GM23338 (cell line): ENCODE results near the gene ANAPC13. TPM values are rescaled to one million over a fixed set of nuclear protein-coding genes. Genes with fewer than 3 reads are reported as not detected.

Experiments used
- ATAC-seq: fragments of 200-7000 bp; cut with Tn5 transposase; 3 replicates; pipeline ENCODE4 v1.9.1; 2020
- DNase-seq: peaks from one replicate; pipeline ENCODE4 v3.0.0-alpha.2; 2015; ENCODE audit warnings: low spot score
- H2AFZ ChIP-seq: fragments of 200-600 bp; sonication (generic); 2 replicates; pipeline ENCODE4 v1.8.0; 2016; ENCODE audit warnings: antibody characterized with exemption, mild to moderate bottlenecking, moderate library complexity
- H3F3A ChIP-seq: fragments of 200-600 bp; sonication (generic); replicated peaks from 2 replicates; pipeline ENCODE4 v1.8.0; 2017; ENCODE audit warnings: antibody characterized with exemption, mixed run types, low read depth
- H3K27ac ChIP-seq: fragments of 200-600 bp; sonication (generic); 2 replicates; pipeline ENCODE4 v1.6.1; 2016; ENCODE audit warnings: low read depth
- H3K27me3 ChIP-seq: fragments of 200-600 bp; sonication (generic); 2 replicates; pipeline ENCODE4 v1.8.0; 2016; ENCODE audit warnings: mild to moderate bottlenecking, mixed run types, moderate library complexity; ENCODE audit not compliant: insufficient read depth
- H3K36me3 ChIP-seq: fragments of 200-600 bp; sonication (generic); 2 replicates; pipeline ENCODE4 v1.8.0; 2016; ENCODE audit warnings: mild to moderate bottlenecking; ENCODE audit not compliant: insufficient read depth
- H3K4me1 ChIP-seq: fragments of 200-600 bp; sonication (generic); 2 replicates; pipeline ENCODE4 v1.8.0; 2016; ENCODE audit warnings: mild to moderate bottlenecking, moderate library complexity; ENCODE audit not compliant: insufficient read depth
- H3K4me2 ChIP-seq: fragments of 200-600 bp; sonication (generic); 2 replicates; pipeline ENCODE4 v1.7.1; 2017; ENCODE audit warnings: mixed run types
- H3K4me3 ChIP-seq: fragments of 200-600 bp; sonication (generic); 2 replicates; pipeline ENCODE4 v1.6.1; 2016; ENCODE audit warnings: mixed run types
- H3K79me2 ChIP-seq: fragments of 200-600 bp; sonication (generic); replicated peaks from 2 replicates; pipeline ENCODE4 v1.8.0; 2017; ENCODE audit warnings: mild to moderate bottlenecking; ENCODE audit not compliant: insufficient read depth
- H3K9me2 ChIP-seq: fragments of 200-600 bp; sonication (generic); 2 replicates; pipeline ENCODE4 v1.8.0; 2017; ENCODE audit not compliant: insufficient read depth
- H4K20me1 ChIP-seq: fragments of 200-600 bp; sonication (generic); replicated peaks from 2 replicates; pipeline ENCODE4 v1.8.0; 2017; ENCODE audit warnings: mild to moderate bottlenecking; ENCODE audit not compliant: insufficient read depth
- H3K27ac Mint-ChIP-seq: 2 replicates; pipeline ENCODE4 v1.8.0; 2020; ENCODE audit warnings: inconsistent platforms, mild to moderate bottlenecking, moderate library complexity, mixed read lengths
- H3K27me3 Mint-ChIP-seq: 3 replicates; pipeline ENCODE4 v1.8.0; 2022; ENCODE audit warnings: low read depth, mild to moderate bottlenecking, moderate library complexity, mixed read lengths, inconsistent platforms; ENCODE audit not compliant: insufficient read depth, poor library complexity
- H3K36me3 Mint-ChIP-seq: 3 replicates; pipeline ENCODE4 v1.8.0; 2021; ENCODE audit warnings: low read depth, mild to moderate bottlenecking, inconsistent platforms, moderate library complexity, mixed read lengths
- H3K4me1 Mint-ChIP-seq: 3 replicates; pipeline ENCODE4 v1.8.0; 2020; ENCODE audit warnings: mild to moderate bottlenecking, inconsistent platforms, mixed read lengths
- H3K4me3 Mint-ChIP-seq: 3 replicates; pipeline ENCODE4 v1.8.0; 2021; ENCODE audit warnings: moderate library complexity, mild to moderate bottlenecking, inconsistent platforms, mixed read lengths
- H3K9me3 Mint-ChIP-seq: 3 replicates; pipeline ENCODE4 v1.8.0; 2020; ENCODE audit warnings: moderate library complexity, mild to moderate bottlenecking, inconsistent platforms, mixed read lengths
- CREB1 ChIP-seq: fragments of 250-450 bp; sonication (Bioruptor Pico); IDR thresholded peaks from 2 replicates; pipeline ENCODE4 v1.5.0; 2020; ENCODE audit warnings: low read depth, mild to moderate bottlenecking, moderate library complexity
- CTCF ChIP-seq, 2 experiments: fragments of 200-600 bp in 1 of 2; sonication (generic) in 1 of 2; conservative IDR thresholded peaks; 2 replicates each; pipeline versions ENCODE4 v1.5.1 to v1.6.1; 2016 to 2017; ENCODE audit warnings: antibody characterized with exemption in 2 of 2, low read depth in 2 of 2, mild to moderate bottlenecking in 2 of 2, moderate library complexity in 1 of 2
- EZH2 ChIP-seq: fragments of 200-600 bp; sonication (generic); IDR thresholded peaks from one replicate; pipeline ENCODE4 v1.8.0; 2017; ENCODE audit warnings: antibody characterized with exemption, mild to moderate bottlenecking, low read depth; ENCODE audit not compliant: unreplicated experiment
- EZH2phosphoT487 ChIP-seq: fragments of 200-600 bp; sonication (generic); IDR thresholded peaks from one replicate; pipeline ENCODE4 v1.8.1; 2018; ENCODE audit warnings: antibody characterized with exemption; ENCODE audit not compliant: unreplicated experiment
- JUNB ChIP-seq: IDR thresholded peaks from one replicate; pipeline ENCODE4 v1.6.1; 2016; ENCODE audit warnings: antibody characterized with exemption; ENCODE audit not compliant: unreplicated experiment
- NANOG ChIP-seq: IDR thresholded peaks from 2 replicates; pipeline ENCODE4 v1.6.1; 2016; ENCODE audit warnings: antibody characterized with exemption, borderline replicate concordance
- REST ChIP-seq: IDR thresholded peaks from one replicate; pipeline ENCODE4 v1.6.1; 2018; ENCODE audit warnings: antibody characterized with exemption; ENCODE audit not compliant: unreplicated experiment
- STAT1 ChIP-seq: IDR thresholded peaks from one replicate; pipeline ENCODE4 v1.6.1; 2016; ENCODE audit warnings: antibody characterized with exemption; ENCODE audit not compliant: unreplicated experiment
- ZNF114 ChIP-seq: fragments of 250-450 bp; sonication (Bioruptor Pico); IDR thresholded peaks from 2 replicates; pipeline ENCODE4 v1.5.0; 2020; ENCODE audit warnings: mild to moderate bottlenecking, moderate library complexity
- ZNF331 ChIP-seq: fragments of 250-450 bp; sonication (Bioruptor Pico); IDR thresholded peaks from 2 replicates; pipeline ENCODE4 v1.5.0; 2020; ENCODE audit warnings: low read depth, mild to moderate bottlenecking, moderate library complexity
- polyA plus RNA-seq: library from polyadenylated mRNA; unstranded; fragments of >200 nt; fragmentation: Nextera tagmentation; extraction: Ambion mirVana; gene quantifications from 2 replicates; pipeline ENCODE4 v1.2.1, GENCODE V29; 2016
- total RNA-seq: library from RNA; depleted of rRNA; stranded (reverse); fragments of >200 nt; shearing (Covaris generic); gene quantifications from 2 replicates; pipeline ENCODE4 v1.2.3, GENCODE V29; 2014

ANAPC13 gene
- total and polyA plus RNA-seq, 2 experiments from 2014 or later = 44.4 to 76.8 TPM

- peaks cover 9% of the 10 kb centered on the region for H3K4me1 Mint-ChIP-seq
- no peak overlapping the region for H3K4me3 ChIP-seq
- H3F3A ChIP-seq = no peaks in the 10 kb centered on the region
- peaks cover 49% of the 10 kb centered on the region for H3K79me2 ChIP-seq
- H3K27me3 Mint-ChIP-seq = no peaks in the 10 kb centered on the region
- H3K4me3 Mint-ChIP-seq = no peak overlapping the region
- no peak overlapping the region for H3K27ac Mint-ChIP-seq
- no peaks in the 10 kb centered on the region for H3K36me3 ChIP-seq
- peaks cover 15% of the 10 kb centered on the region for H3K36me3 Mint-ChIP-seq
- no peak overlapping the region for H3K4me2 ChIP-seq
- H3K9me2 ChIP-seq = no peaks in the 10 kb centered on the region
- no peak for ATAC-seq
- TF ChIP-seq NANOG (no peak), ZNF114 (CRISPR knock-in tag) (no peak), ZNF331 (CRISPR knock-in tag) (no peak), STAT1 (no peak), JUNB (no peak), EZH2 (no peak), REST (no peak), CTCF (conservative IDR thresholded peaks at IDR 0.05; ENCODE audit: low read depth in 2 of 2) (no peak), CREB1 (CRISPR knock-in tag) (no peak)
- no peaks in the 10 kb centered on the region for H3K4me1 ChIP-seq
- no peak overlapping the region for H3K27ac ChIP-seq
- no peak overlapping the region for H2AFZ ChIP-seq
- DNase-seq = no peak
- H3K9me3 Mint-ChIP-seq = no peaks in the 10 kb centered on the region
- H3K27me3 ChIP-seq = no peaks in the 10 kb centered on the region
- H4K20me1 ChIP-seq = no peaks in the 10 kb centered on the region; the same call in 1 of the 2 replicates
These were observed 10.2 kb upstream of the ANAPC13 start for GRCh38 chr3:134495980-134496379.

- H3K4me3 Mint-ChIP-seq = no peak overlapping the region
- peaks cover 15% of the 10 kb centered on the region for H3K36me3 Mint-ChIP-seq
- DNase-seq (peak; percentile 9), ATAC-seq (no peak; the same call in 2 of the 3 replicates)
- no peaks in the 10 kb centered on the region; the same call in 1 of the 2 replicates for H4K20me1 ChIP-seq
- H3F3A ChIP-seq = no peaks in the 10 kb centered on the region
- H3K27ac Mint-ChIP-seq = no peak overlapping the region
- H3K27me3 ChIP-seq = no peaks in the 10 kb centered on the region
- no peak overlapping the region for H3K4me2 ChIP-seq
- no peaks in the 10 kb centered on the region for H3K36me3 ChIP-seq
- H2AFZ ChIP-seq = no peak overlapping the region
- no peaks in the 10 kb centered on the region for H3K9me3 Mint-ChIP-seq
- H3K79me2 ChIP-seq = peaks cover 56% of the 10 kb centered on the region
- H3K9me2 ChIP-seq = no peaks in the 10 kb centered on the region
- H3K27me3 Mint-ChIP-seq = no peaks in the 10 kb centered on the region
- H3K4me3 ChIP-seq = no peak overlapping the region
- no peak for TF ChIP-seq EZH2phosphoT487
- peaks cover 4% of the 10 kb centered on the region for H3K4me1 Mint-ChIP-seq
- H3K27ac ChIP-seq = no peak overlapping the region
- no peaks in the 10 kb centered on the region for H3K4me1 ChIP-seq
These were observed 8.7 kb upstream of the ANAPC13 start for GRCh38 chr3:134494495-134494894.
